Activated T-helper 9 cell treated with anti-CD3 and anti-CD28 coated beads, Interleukin-2, amount 50 U/mL, for 16 hours (primary cell): ENCODE measurements around the gene STX8.
"Not testable (repeated sequence)": the region's sequence is repeated elsewhere in the genome, so short reads cannot be mapped to it uniquely, and the experiment has no call there.

ENCODE experiments used
- DNase-seq: peaks from one replicate; pipeline ENCODE4 v3.0.0-alpha.2; 2020; ENCODE audit warnings: low read depth

Gene STX8

DNA sequence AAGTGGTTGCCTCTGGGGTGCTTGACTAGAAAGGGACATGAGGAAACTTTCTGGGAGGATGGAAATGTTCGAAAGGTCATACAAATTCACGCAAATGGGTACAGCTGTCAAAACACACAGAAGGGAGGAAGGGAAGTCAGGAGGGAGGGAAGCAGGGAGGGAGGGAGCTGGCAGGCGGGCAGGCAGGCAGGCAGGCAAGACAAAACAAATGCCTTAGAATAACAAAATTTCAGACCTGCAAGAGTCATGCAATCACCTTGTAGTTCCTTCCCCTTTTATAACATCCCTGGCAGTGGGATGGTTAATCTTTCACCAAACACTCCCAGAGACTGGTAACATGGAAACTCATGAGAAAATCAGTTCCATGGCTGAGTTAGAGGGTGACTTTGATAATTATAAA lies 189.2 kb downstream of the STX8 start:
- no peak for DNase-seq

DNA sequence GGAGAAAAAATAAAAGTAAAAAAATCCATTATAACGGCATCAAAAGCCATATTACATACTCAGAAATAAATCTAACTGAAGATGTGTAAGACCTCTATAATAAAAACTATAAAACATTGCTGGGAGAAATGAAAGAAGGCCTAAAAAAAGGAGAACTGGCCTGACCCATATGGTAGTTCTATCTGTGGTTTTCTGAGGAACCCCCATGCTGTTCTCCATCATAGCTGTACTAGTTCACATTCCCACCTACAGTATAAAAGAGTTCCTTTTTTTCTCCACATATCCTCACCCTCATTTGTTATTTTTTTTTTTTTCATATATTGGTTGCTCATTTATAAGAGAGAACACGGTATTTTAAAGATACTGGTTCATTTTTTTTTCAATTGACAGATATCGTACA lies 191.8 kb downstream of the STX8 start:
- no peak for DNase-seq

DNA sequence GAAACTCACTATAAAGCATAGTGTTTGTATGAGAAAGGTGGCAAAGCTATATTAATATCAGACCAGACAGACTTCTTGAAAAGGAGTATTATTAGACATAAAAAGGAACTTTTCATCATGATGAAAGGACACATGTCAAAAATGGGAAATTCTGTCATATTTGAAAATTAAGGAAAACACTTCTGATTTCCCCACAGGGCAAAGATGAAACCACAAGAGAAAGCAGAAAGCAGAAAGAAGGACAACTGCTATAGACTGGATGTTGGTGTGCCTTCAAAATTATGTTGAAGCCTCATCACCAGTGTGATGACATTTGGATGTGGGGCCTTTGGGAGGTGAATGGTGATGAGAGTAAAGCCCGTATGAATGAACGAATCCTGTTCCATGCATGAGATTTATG lies 193.0 kb downstream of the STX8 start:
- no peak for DNase-seq

DNA sequence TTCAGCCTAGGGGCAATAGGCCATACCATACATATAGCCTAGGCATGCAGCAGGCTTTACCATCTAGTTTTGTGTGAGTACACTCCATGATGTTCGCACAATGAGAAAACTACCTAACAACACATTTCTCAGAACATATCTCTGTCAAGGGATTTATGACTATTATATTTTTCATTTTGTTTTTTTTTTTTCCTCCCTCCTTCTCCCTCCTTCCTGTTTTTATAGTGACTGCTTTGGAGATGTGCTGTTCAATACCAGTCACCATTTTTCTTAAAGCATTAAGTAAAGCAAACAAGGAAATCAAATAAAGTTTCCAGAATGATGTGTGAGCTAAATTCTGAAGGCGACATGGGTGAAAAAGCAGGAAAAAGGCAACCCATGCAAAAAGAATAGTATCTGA lies 194.6 kb downstream of the STX8 start:
- no peak for DNase-seq

DNA sequence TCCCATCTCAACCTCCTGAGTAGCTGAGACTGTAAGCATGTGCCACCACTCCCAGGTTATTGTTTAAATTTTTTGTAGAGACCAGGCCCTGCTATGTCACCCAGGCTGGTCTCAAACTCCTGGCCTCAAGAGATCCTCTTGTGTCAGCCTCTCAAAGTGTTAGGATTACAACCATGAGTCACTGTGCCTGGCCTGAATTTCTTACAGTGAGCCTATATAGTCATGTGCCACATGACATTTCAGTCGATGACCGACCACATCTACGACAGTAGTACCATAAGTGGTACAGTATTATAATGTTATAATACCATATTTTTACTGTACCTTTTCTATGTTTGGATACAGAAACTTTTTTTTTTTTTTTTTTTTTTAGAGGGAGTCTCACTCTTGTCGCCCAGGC lies 195.3 kb downstream of the STX8 start:
- DNase-seq: no peak

DNA sequence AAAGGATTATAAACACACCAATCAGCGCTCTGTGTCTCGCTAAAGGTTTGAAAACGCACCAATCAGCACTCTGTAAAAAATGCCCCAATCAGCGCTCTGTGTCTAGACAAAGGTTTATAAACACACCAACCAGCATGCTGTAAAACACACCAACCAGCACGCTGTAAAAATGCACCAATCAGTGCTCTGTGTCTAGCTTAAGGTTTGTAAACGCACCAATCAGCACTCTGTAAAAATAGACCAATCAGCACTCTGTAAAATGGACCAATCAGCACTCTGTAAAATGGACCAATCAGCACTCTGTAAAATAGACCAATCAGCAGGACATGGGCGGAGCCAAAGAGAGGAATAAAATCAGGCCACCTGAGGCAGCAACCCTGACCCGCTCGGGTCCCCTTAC lies 199.4 kb downstream of the STX8 start:
- not testable (repeated sequence) for DNase-seq

GRCh38 chr17:9371019-9371418 lies 204.6 kb downstream of the STX8 start:
- DNase-seq: no peak

GRCh38 chr17:9370467-9370866 lies 205.2 kb downstream of the STX8 start:
- no peak for DNase-seq

DNA sequence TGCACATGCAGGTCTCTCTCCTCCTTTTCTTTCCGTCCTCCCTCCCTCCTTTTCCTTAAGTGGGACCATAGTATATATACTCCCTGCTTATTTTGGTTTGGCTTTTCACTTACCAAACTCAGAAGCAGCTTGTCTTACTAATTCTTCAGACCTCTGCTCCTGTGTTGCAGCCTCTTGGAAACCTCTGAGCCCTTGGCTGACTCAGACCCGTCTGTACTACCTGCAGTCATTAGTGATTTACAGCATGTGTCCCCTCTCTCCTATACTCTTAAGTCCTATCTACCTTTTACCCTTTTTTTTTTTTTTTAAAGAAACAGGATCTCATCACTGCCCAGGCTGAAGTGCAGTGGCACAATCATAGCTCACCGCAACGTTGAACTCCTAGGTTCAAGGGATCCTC lies 207.0 kb downstream of the STX8 start:
- DNase-seq: no peak

DNA sequence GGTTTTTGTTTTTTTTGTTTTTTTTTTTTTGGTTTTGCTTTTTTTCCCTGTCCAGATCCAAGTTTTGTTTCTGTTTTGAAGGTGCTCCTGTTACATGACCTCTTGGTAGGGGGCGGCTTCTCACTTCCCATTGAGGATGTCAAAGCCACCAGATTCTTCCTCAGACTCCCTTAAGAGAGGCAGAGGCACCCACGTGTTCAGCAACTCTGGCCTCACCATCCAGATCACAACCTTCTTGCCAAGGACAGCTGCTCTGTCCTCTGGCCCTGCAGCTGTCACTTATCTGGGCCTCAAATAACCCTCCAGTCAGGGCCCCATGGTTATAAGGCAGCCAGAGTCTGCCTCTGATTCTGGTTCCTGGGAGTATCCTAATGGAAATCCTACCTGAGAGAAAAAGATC lies 208.5 kb downstream of the STX8 start:
- no peak for DNase-seq

- DNase-seq: no peak
These were observed 210.7 kb downstream of the STX8 start for GRCh38 chr17:9364837-9365430.

DNA sequence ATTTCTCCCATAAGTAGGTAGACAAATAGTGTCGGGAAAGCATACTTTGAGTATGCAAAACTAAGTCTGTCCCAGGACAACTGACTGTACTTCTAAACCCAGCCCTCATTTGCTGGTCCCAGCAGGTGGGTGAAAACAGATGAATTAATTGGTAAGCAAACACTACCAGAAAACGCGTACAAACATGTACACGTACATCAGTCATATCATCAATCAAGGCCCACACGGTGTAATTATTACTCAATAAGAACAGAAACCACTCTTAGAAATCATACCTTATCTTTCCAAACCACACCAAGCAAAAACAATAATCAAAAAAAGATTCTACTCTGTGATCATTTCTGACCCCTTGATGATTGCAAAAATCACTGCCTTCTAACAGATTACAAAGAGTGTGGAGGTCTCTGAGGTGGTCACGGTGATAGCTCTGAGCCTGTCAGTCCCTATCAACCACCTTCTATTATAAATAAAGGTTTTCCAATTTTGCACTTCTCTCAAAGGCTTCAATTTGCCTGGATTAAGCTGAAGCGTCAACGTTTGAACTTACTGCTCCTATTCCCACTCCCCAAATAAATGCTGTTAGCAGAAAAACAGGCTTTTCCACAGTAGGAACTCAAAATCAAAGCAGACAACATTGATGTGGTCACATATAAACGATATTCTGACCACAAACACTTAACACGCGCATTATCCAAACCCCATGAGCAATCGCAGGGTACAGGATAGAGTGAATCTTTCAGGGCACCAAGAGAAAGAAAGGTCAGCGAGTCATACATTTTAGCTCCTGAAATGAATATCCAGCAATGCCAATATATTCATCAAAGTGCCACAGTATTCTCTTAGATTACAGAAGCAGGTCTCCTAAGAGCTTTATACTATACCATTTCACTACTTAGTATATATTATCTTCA lies 211.9 kb downstream of the STX8 start:
- no peak for DNase-seq

GRCh38 chr17:9361188-9361955 lies 214.2 kb downstream of the STX8 start:
- no peak for DNase-seq

GRCh38 chr17:9360677-9361081 lies 214.9 kb downstream of the STX8 start:
- DNase-seq: no peak

DNA sequence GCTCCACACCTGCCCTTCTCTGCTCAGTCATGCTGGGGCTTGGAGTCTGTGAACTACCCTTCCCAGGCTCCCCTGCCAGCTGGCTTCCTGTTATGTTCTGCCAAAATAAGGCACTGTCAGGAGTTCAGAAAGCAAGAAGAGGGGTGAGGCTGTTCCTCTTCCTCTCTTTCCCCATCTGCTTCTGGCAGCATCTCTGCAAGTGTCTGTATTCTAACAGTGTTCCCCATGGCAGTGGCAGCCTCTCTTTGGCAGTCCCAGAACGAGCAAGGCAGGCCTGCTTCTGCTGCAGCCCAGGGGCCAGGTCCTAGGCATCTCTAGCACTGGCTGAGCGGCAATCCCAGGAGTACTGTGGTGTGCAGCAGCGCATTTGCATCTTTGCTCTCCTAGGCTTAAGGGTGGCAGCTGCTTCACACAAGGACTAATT lies 219.1 kb downstream of the STX8 start:
- DNase-seq: no peak

DNA sequence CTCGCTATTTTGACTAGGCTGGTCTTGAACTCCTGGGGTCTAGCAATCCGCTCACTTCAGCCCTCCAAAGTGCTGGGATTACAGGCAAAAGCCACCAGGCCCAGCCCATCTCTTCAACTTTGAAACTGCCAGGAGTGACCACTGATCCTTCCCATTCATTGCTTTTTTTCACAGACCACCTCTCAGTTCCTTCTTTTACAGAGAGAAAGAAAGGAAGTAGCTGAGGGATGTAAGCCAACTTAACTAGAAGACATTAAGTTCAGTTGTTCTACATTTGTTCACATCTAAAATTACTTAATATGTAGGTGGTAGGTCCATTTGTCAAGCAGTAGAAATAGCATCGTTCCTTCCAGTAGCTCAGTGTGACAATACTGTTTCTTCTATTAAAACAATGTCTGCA lies 219.8 kb downstream of the STX8 start:
- DNase-seq: no peak

- not testable (repeated sequence) for DNase-seq
These were observed 220.4 kb downstream of the STX8 start for GRCh38 chr17:9355231-9355630.

- no peak for DNase-seq
These were observed 225.5 kb downstream of the STX8 start for GRCh38 chr17:9350080-9350479.

GRCh38 chr17:9346296-9346926 lies 229.2 kb downstream of the STX8 start:
- DNase-seq: no peak

- DNase-seq: no peak
These were observed 232.1 kb downstream of the STX8 start for GRCh38 chr17:9343516-9343915.

DNA sequence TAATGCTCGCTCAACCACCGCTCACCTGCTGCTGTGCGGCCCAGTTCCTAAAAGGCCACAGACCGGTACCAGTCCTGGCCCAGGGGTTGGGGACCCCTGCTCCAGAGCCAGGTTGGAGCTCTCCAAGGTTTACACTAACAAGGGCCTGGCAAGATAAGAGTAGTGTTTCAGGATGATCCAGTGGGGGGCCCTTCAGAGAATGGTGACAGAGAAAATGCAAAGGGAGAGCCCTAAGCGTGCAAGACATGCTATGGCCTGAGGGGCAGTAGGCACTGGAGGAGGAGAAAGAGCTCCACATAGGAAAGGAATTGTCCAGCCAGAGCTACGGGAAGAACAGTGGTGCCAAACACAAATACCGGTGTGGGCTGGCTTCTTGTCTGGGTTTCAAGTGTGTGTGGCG lies 233.4 kb downstream of the STX8 start:
- DNase-seq: no peak

GRCh38 chr17:9339958-9340357 lies 235.7 kb downstream of the STX8 start:
- no peak for DNase-seq
